Measurements from ENCODE around the gene VDAC2.

Gene VDAC2

DNA sequence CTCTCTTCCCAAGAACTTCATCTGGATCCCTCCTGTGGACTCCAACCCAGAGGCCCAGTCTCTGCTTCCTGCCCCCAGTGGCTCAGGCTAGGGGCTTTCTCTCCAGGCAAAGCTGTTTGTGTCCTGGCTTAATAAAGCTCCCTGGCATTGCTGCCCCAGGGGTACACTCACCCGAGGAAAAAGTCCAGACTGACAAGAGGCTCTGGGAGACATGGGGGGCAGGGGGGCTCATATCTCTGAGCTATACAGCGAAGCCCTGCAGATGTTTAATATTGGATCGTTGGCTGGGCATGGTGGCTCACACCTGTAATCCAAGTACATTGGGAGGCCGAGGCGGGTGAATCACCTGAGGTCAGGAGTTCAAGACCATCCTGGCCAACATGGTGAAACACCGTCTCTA is 35.9 kb downstream of the VDAC2 start:
- no peak for DNase-seq (ENCODE audit: extremely low read depth in 1 of 2, low read depth in 1 of 2)

DNA sequence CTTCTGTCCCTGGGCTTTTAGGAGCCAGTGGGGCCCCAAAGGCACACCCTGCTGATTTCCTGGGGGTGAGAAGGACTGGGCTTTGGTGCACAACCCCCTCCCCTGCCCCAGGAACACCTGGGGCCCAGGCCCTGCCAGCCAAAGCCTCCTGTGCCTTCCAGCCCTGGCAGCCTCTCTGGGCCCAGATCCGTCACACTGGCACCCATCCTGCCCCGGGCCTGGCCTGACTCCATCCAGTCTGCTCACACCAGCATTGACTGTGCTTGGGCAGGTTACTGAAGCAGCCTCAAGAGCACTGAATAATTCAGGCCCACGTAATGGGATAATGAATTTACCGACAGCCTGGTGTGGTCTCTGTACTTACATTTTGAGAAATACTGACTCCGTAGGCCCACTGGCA is 37.2 kb downstream of the VDAC2 start:
- no peak for DNase-seq (ENCODE audit: extremely low read depth in 1 of 2, low read depth in 1 of 2)

DNA sequence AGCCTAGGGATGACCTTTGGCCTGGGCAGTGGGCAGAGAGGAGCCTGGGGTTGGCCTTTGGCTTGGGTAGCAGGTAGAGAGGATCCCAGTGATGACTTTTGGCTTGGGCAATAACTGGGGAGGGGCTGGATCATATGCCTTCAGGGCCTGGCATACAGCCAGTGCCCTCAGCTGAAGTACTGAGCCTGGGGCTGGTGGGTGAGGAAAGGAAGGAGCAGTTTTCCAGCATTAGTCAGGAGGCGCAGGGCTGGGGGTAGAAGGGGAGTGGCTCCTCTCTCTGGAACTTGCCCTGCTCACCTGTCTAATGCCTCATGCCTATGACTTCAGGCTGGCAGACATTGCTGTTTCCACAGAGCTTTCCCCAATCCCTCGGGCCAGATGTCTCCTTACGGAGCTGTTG is 40.3 kb downstream of the VDAC2 start:
- DNase-seq (ENCODE audit: extremely low read depth in 1 of 2, low read depth in 1 of 2): no peak

DNA sequence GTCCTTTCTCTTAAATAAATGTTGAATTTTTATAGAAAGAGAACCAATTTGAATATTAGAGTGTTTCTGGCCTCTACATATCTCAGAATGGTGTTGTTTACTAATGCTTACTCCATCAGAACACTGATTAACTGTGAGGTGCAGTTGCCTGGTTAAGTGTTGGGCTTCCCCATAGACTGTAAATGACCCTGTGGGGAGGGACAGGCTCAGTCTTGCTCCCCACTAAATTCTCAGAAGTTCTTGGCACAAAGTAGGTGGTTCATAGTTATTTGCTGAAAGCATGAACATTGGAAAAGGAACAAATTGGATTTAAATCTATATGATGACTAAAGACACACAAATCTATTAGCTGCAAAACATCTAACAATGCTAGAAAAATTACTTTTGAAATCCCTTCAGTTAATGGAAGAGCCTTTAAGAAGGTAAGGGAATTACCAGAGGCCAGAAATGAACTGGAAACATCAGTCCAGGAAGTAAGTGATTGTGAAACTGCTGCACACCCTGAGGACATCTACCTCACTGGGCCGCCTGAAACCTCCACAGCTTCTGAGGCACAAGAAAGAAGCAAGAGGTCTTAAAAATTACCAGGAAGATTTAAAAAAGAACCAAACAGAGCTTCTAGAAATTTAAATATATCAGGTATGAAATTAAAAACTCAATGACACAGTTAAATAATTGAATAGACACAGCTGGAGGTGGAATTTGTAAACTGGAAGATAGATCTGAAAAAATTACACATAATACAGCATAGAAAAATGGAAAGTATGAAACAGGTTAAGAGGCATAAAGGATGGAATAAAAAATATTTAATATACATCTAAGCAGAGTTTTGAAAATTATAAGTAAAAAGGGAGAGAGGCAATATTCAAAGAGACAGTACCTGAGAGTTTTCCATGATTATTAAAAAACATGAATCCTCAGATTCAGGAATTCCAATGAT is 43.0 kb downstream of the VDAC2 start:
- no peak for DNase-seq (ENCODE audit: extremely low read depth in 1 of 2, low read depth in 1 of 2)

DNA sequence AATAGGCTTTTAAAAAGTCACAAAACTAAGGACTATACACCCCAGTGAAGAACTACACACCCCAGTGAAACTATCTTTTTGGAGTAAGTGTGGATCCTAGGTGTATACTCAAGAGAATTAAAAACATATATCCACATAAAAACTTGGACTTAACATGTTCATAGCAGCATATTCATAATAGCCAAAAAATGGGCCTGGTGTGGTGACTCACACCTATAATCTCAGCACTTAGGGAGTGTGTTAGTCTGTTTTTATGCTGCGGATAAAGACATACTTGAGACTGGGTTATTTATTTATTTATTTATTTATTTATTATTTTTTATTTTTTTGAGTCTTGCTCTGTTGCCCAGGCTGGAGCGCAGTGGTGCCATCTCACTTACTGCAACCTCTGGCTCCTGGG is 44.1 kb downstream of the VDAC2 start:
- no peak for DNase-seq (ENCODE audit: extremely low read depth in 1 of 2, low read depth in 1 of 2)

DNA sequence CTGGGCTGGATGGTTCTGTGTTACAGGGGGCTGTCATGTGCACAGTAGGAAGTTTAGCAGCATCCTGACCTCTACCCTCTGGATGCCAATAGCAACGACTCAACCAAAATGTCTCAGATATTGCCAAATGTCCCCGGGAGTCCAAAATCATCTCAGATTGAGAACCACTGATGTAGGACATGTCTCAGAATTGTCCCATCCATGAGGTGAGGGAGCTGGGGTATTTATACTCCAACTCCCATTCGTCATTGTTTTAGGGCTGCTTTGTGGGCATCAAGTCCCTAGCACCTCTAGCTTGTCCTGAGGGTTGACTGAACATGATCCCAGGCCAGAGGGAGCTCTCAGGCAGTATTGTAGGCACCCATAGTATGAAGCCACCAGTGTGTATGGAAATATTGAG is 50.4 kb downstream of the VDAC2 start:
- no peak for DNase-seq (ENCODE audit: extremely low read depth in 1 of 2, low read depth in 1 of 2)

DNA sequence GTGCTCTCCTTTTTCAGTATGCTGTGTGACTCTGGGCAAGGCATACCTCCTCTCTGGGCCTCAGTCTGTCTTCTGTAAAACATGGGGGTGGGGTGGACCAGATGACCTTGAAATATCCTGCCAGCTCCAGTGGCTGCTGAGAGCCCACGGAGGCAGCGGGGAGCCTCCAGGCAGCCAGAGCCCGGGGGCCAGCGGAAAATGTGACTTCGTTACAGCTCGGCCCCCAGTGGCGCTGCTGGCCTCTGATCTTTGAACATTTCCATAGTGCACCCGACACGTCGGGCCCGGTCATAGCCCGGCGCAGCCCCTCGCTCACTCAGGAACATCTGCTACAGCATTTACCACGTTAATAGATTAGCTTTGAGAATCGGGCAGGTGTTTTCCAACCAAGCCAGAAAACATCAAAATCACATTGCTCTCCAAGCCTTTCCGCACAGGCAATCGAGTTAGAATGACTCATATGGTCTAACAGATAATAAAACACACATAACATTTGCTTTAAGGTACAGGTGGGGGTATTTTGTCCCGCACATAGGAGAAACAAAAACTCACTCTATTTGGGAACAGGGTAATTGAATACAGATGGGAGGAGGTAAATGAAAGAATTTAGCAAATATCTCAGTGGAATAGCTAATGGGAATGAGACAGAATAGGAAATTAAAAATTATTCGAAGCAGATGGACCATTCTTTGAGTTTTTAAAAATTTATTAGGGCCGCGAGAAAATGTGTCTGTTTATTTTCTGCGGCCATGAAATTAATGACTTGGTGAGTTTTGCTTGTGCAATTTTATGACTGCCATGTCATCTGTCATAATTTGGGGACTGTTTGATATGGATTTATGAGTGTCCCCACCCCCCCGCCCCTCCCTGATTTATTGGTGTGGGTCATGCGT is 51.5 kb downstream of the VDAC2 start:
- DNase-seq (ENCODE audit: extremely low read depth in 1 of 2, low read depth in 1 of 2): no peak

DNA sequence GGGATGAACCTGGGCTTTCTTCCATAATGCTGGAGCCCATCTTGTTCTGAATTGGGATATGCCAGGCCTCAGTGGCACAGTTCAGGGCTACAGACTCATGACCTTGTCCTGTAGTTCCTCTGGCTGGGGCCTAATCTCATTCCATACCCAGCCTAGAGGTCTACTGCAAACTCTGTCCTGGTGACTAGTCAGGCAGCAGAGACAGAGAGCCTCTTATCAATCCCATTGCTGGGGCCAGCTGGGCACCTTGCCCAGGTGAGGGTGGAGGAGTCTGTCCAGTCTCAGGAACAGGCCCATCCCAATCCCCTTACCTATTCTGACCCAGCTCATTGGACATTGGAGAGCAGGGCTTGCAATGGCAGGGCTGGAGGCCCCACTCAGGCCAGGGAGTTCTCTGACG is 53.2 kb downstream of the VDAC2 start:
- no peak for DNase-seq (ENCODE audit: extremely low read depth in 1 of 2, low read depth in 1 of 2)

DNA sequence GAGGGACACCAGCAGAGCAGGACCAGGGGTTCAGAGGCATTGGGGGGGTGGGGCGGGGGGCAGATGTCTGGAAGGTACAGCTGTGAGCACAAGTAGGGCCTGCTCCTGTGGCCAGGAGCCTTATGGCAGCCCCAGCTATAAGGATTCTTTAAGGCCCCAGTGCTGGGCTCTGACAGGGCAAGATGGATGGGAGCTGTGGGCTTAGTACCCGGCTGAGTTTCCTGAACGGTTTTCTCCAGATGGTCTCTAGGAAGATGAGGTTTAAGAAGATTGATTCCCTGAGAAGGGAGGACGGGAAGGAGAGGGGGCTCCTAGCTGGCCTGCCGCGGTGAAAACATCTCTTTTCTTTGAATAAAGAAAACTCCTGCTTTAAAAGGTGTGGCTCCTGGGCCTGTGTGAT is 55.3 kb downstream of the VDAC2 start:
- no peak for DNase-seq (ENCODE audit: extremely low read depth in 1 of 2, low read depth in 1 of 2)

DNA sequence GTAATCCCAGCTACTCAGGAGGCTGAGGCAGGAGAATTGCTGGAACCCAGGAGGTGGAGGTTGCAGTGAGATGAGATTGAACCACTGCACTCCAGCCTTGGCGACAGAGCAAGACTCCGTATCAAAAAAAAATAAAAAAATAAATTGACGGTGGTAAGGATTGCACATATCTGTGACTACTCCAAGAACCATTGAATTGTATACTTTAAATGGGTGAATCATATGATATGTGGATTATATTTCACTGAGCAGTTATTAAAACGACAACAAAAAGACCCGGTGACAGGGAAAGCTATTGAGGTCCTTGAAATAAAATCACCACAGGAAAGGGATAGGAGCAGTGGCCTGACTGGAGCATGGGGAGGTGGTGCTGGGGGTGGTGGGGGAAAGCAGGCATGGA is 56.3 kb downstream of the VDAC2 start:
- no peak for DNase-seq (ENCODE audit: extremely low read depth in 1 of 2, low read depth in 1 of 2)

DNA sequence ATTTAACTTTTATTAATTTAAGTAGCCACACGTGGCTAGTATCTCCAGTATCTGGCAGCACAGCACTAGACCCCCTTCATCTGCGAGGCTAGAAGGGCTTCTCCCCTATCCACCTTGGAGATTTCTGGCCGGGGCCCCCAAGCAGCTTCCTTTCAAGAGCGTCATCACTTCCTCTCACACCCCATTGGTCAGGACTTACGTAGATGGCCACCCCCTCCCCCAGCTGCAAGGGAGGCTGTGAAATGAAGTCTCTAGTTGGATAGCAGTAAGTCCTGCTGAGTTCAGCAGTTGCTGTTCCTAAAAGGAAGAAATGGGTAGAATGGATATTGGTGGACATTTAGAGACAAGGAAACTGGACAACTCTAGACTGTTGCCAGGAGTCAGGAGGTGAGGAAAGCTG is 59.0 kb downstream of the VDAC2 start:
- DNase-seq (ENCODE audit: extremely low read depth in 1 of 2, low read depth in 1 of 2): no peak

DNA sequence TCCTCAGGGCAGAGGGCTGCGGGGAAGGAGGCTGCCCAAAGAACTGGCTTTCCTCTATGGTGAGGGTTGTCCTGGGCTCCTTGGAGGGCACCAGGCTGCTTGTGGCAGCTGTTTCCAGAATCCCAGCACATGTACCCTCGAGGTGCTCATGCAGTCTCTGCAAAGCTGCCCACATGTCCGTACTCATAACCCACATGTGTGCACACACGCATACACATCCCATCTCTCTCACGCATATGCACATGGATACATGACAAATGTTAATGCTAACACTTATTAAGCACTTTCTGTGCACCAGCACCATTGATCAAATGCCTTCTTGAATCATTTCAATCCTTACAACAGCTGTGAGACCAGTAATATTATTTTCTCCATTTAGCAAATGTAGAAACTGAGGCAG is 61.5 kb downstream of the VDAC2 start:
- DNase-seq (ENCODE audit: extremely low read depth in 1 of 2, low read depth in 1 of 2): no peak

DNA sequence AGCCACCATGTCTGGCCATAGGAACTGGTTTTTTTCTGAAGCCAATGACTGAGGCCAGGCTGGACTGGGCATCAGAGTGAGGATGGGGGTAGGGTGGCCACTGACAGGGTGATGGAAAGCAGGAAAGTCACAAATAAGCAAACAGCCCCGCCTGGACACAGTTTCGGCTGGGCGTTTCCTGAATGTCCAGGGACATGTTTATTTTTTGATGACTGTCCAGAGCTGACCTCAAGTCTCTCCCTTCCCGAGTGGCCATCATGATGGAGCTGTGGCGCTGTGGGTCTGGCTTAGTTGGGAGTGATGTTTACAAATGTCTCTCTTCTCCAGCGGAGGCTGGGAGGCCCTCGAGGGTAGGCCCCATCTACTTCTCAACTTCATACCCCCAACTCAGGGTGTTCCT is 62.3 kb downstream of the VDAC2 start:
- DNase-seq (ENCODE audit: extremely low read depth in 1 of 2, low read depth in 1 of 2): no peak

DNA sequence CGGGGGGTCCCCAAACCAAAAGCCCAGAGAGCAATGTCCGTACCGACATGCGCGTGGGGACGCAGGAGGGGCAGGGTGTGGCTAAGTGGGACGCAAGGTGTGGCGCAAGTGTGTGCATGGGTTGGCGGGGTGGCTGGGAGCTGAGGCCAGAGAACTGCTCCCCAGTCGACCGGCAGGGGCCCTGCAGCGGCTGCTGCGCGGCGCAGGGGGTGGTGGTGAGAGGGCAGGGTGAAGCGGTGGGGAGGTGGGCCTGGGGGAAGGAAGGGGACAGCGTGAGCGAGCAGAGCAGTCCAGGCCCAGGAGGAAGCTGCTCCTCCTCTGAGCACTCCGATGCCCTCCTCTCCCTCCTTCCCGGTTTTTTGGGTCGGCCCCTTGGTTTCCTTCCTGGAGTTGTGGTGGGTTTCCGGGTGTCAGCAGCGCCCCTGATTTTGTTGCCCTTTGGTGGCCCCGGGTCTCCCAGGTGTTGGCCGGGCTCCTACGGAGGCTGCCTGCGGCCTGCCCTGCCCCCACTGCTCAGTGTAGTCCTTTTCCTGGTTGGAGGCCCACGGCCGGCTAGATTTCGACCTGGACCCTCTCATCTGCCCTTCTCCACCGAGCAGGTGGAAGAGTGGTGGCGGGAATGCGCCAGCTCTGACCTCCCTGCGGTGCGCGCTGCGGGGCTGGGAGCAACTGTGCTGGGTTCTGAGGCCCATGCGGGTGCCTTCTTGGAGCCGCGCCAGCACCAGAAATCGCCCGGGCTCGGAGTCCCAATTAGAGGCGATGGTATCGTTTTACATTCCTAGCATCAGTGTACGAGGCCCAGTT is 65.7 kb downstream of the VDAC2 start:
- DNase-seq (ENCODE audit: extremely low read depth in 1 of 2, low read depth in 1 of 2): no peak

DNA sequence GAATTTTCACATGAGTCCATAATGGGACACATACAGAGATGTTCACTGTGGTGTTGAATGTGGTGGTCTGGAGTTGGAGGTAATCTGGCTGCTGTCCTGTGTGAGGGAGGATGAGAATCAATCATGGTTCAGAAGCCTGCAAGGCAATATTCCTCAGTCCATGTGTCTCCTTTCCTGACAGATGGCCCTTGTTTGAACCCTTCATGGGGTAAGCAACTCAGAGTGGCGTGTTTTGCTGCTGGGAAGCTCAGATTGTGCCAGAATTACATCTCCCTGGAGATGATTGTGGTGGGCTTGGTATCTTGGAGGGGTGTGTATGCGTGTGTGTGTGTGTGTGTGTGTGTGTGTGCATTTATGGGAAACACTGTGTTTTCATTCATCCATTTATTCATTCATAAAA is 69.6 kb downstream of the VDAC2 start:
- DNase-seq (ENCODE audit: extremely low read depth in 1 of 2, low read depth in 1 of 2): no peak

Data from activated CD8-positive, alpha-beta memory T cell treated with anti-CD3 and anti-CD28 coated beads for 1 hour (primary cell).